Liver (tissue), 9 donors: ENCODE data around the gene CC2D2A. TPM values are rescaled to one million over a fixed set of nuclear protein-coding genes. Genes with fewer than 3 reads are reported as not detected.

ENCODE experiments used
- DNase-seq: peaks from one replicate; pipeline ENCODE4 v3.0.0-alpha.2; 2017; ENCODE audit warnings: low spot score
- H3K27ac ChIP-seq, 2 donors: one replicate each; pipeline ENCODE4 v1.7.0; 2013; ENCODE audit warnings: inconsistent platforms in 2 of 2, low read length in 2 of 2, control low read depth in 1 of 2, low read depth in 1 of 2, mild to moderate bottlenecking in 1 of 2
- H3K27me3 ChIP-seq, 4 donors: one replicate each; pipeline versions ENCODE4 v1.6.1 to v1.7.0; 2013; ENCODE audit warnings: low read length in 3 of 4, inconsistent platforms in 1 of 4, mild to moderate bottlenecking in 1 of 4, moderate library complexity in 1 of 4; ENCODE audit not compliant: control insufficient read depth in 4 of 4, insufficient read depth in 4 of 4
- H3K36me3 ChIP-seq, 4 donors: one replicate each; pipeline versions ENCODE4 v1.6.1 to v1.7.0; 2013; ENCODE audit warnings: low read length in 3 of 4, mild to moderate bottlenecking in 3 of 4, low read depth in 1 of 4, moderate library complexity in 1 of 4; ENCODE audit not compliant: control insufficient read depth in 4 of 4, insufficient read depth in 3 of 4
- H3K4me1 ChIP-seq, 4 donors: one replicate each; pipeline versions ENCODE4 v1.6.1 to v1.7.0; 2013; ENCODE audit warnings: low read length in 3 of 4, mild to moderate bottlenecking in 3 of 4, moderate library complexity in 1 of 4; ENCODE audit not compliant: control insufficient read depth in 4 of 4, insufficient read depth in 4 of 4
- H3K4me3 ChIP-seq, 3 donors: one replicate each; pipeline versions ENCODE4 v1.6.1 to v1.7.0; 2013; ENCODE audit warnings: low read length in 3 of 3, control low read depth in 1 of 3, low read depth in 1 of 3, mild to moderate bottlenecking in 1 of 3
- H3K9ac ChIP-seq, 2 donors: one replicate each; pipeline ENCODE4 v1.7.0; 2013; ENCODE audit warnings: low read length in 2 of 2, mild to moderate bottlenecking in 2 of 2, moderate library complexity in 2 of 2, control low read depth in 1 of 2, low read depth in 1 of 2
- H3K9me3 ChIP-seq, 4 donors: one replicate each; pipeline versions ENCODE4 v1.6.1 to v1.7.0; 2013; ENCODE audit warnings: low read length in 3 of 4; ENCODE audit not compliant: control insufficient read depth in 4 of 4
- ATF3 ChIP-seq: IDR thresholded peaks from 2 replicates; pipeline ENCODE4 v1.6.1; 2016; ENCODE audit warnings: antibody characterized with exemption
- CTCF ChIP-seq: fragments of 150-350 bp; IDR thresholded peaks from 2 replicates; pipeline ENCODE4 v1.5.1; 2017; ENCODE audit warnings: improper control_type of control experiment, low read depth, low read length; ENCODE audit not compliant: missing input control
- EGR1 ChIP-seq, 2 donors: IDR thresholded peaks; 2 replicates each; pipeline ENCODE4 v1.6.1; 2016 to 2018; ENCODE audit warnings: antibody characterized with exemption in 2 of 2, low read depth in 2 of 2
- FOXA1 ChIP-seq: IDR thresholded peaks from 2 replicates; pipeline ENCODE4 v1.6.1; 2016; ENCODE audit warnings: antibody characterized with exemption
- FOXA2 ChIP-seq: IDR thresholded peaks from 2 replicates; pipeline ENCODE4 v1.6.1; 2016; ENCODE audit warnings: antibody characterized with exemption
- GABPA ChIP-seq, 2 donors: IDR thresholded peaks in 1 of 2; conservative IDR thresholded peaks in 1 of 2; 2 replicates each; pipeline ENCODE4 v1.6.1; 2016; ENCODE audit warnings: antibody characterized with exemption in 2 of 2, mild to moderate bottlenecking in 1 of 2, moderate library complexity in 1 of 2
- HNF4A ChIP-seq, 2 donors: conservative IDR thresholded peaks; 2 replicates each; pipeline ENCODE4 v1.6.1; 2016; ENCODE audit warnings: antibody characterized with exemption in 2 of 2, mild to moderate bottlenecking in 2 of 2
- HNF4G ChIP-seq: IDR thresholded peaks from 2 replicates; pipeline ENCODE4 v1.6.1; 2016; ENCODE audit warnings: antibody characterized with exemption
- JUND ChIP-seq, 2 donors: IDR thresholded peaks; 2 replicates each; pipeline ENCODE4 v1.6.1; 2016; ENCODE audit warnings: antibody characterized with exemption in 2 of 2
- MAX ChIP-seq: IDR thresholded peaks from 2 replicates; pipeline ENCODE4 v1.6.1; 2016; ENCODE audit warnings: antibody characterized with exemption
- RAD21 ChIP-seq, 2 donors: IDR thresholded peaks; 2 replicates each; pipeline ENCODE4 v1.6.1; 2016; ENCODE audit warnings: antibody characterized with exemption in 2 of 2, mild to moderate bottlenecking in 2 of 2
- REST ChIP-seq: IDR thresholded peaks from 2 replicates; pipeline ENCODE4 v1.6.1; 2016; ENCODE audit warnings: antibody characterized with exemption, mild to moderate bottlenecking
- RXRA ChIP-seq, 2 donors: IDR thresholded peaks; 2 replicates each; pipeline ENCODE4 v1.6.1; 2017 to 2018; ENCODE audit warnings: antibody characterized with exemption in 2 of 2, mild to moderate bottlenecking in 1 of 2
- SP1 ChIP-seq: IDR thresholded peaks from 2 replicates; pipeline ENCODE4 v1.6.1; 2018; ENCODE audit warnings: antibody characterized with exemption, mild to moderate bottlenecking
- TAF1 ChIP-seq: conservative IDR thresholded peaks from 2 replicates; pipeline ENCODE4 v1.6.1; 2016; ENCODE audit warnings: antibody characterized with exemption, mild to moderate bottlenecking
- YY1 ChIP-seq: IDR thresholded peaks from 2 replicates; pipeline ENCODE4 v1.6.1; 2016; ENCODE audit warnings: antibody characterized with exemption, mild to moderate bottlenecking
- ZBTB33 ChIP-seq: IDR thresholded peaks from 2 replicates; pipeline ENCODE4 v1.6.1; 2016; ENCODE audit warnings: antibody characterized with exemption
- WGBS: extraction: QIAGEN DNeasy Blood & Tissue Kit; methylation state at CpG from one replicate; pipeline ENCODE4 v1.1.7; 2013; 5-methylcytosine and 5-hydroxymethylcytosine counted together
- polyA plus RNA-seq, 2 donors: library from polyadenylated mRNA; stranded (reverse) in 1 of 2; unstranded in 1 of 2; fragments of 200-250 nt in 1 of 2; fragments of >200 nt in 1 of 2; fragmentation: Nextera tagmentation in 1 of 2; extraction: Ambion mirVana in 1 of 2; gene quantifications; one replicate each; pipeline versions ENCODE4 v1.2.1 to v1.2.3, GENCODE V29; 2013 to 2015
- total RNA-seq, 2 donors: library from RNA; depleted of rRNA; stranded (reverse); fragments of >200 nt; gene quantifications; one replicate each; pipeline ENCODE4 v1.2.3, GENCODE V29; 2014
- donor health status: healthy.
- donor health status: healthy.
- donor health status: healthy.
- donor health status: healthy.
- donor health status: healthy.

Gene CC2D2A
- total and polyA plus RNA-seq, 4 donors: 2.3 to 3.8 (median 2.9) TPM

- no peak for TF ChIP-seq HNF4A (conservative IDR thresholded peaks at IDR 0.05)
- TF ChIP-seq HNF4G: no peak
- TF ChIP-seq REST: no peak
- no peak for TF ChIP-seq TAF1
- no peak for TF ChIP-seq YY1
- no peak for TF ChIP-seq SP1
- no peak for TF ChIP-seq ATF3
- no peak for TF ChIP-seq FOXA1
- no peak for TF ChIP-seq MAX
- TF ChIP-seq CTCF: no peak
- no peak for TF ChIP-seq RXRA (IDR thresholded peaks at IDR 0.05)
- TF ChIP-seq EGR1 (IDR thresholded peaks at IDR 0.05; ENCODE audit: low read depth in 2 of 2): no peak
- TF ChIP-seq FOXA2: no peak
- no peak for TF ChIP-seq GABPA (IDR thresholded peaks at IDR 0.05 in 1 of 2, conservative IDR thresholded peaks at IDR 0.05 in 1 of 2)
- TF ChIP-seq RAD21 (IDR thresholded peaks at IDR 0.05): no peak
- no peak for TF ChIP-seq ZBTB33
- TF ChIP-seq JUND (IDR thresholded peaks at IDR 0.05): no peak
- WGBS: 67% methylated on average over 5 of the region's 5 CpGs
- no peak overlapping the region for H3K9ac ChIP-seq
- H3K9me3 ChIP-seq: no peaks in the 10 kb centered on the region
- no peak for DNase-seq
- no peaks in the 10 kb centered on the region for H3K27me3 ChIP-seq
- H3K4me1 ChIP-seq: peaks cover 0 to 15% (median 11%) of the 10 kb centered on the region in 4 donors
- no peaks in the 10 kb centered on the region for H3K36me3 ChIP-seq
- no peak overlapping the region for H3K27ac ChIP-seq
- H3K4me3 ChIP-seq: no peak overlapping the region
Observed at GRCh38 chr4:15478724-15479088, 9.0 kb downstream of the CC2D2A start.
